NCI-H2081 (cell line): ENCODE measurements around the gene SHD.
A peak's percentile ranks its signal among the peaks of the same experiment; 100 is the strongest.
"Not testable (repeated sequence)": the region's sequence is repeated elsewhere in the genome, so short reads cannot be mapped to it uniquely, and the experiment has no call there.

Experiments
- DNase-seq, 2 experiments: peaks; one replicate each; lab custom pipeline; 2025; lab: John Stamatoyannopoulos, UW

SHD gene, protein sequence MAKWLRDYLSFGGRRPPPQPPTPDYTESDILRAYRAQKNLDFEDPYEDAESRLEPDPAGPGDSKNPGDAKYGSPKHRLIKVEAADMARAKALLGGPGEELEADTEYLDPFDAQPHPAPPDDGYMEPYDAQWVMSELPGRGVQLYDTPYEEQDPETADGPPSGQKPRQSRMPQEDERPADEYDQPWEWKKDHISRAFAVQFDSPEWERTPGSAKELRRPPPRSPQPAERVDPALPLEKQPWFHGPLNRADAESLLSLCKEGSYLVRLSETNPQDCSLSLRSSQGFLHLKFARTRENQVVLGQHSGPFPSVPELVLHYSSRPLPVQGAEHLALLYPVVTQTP

DNA sequence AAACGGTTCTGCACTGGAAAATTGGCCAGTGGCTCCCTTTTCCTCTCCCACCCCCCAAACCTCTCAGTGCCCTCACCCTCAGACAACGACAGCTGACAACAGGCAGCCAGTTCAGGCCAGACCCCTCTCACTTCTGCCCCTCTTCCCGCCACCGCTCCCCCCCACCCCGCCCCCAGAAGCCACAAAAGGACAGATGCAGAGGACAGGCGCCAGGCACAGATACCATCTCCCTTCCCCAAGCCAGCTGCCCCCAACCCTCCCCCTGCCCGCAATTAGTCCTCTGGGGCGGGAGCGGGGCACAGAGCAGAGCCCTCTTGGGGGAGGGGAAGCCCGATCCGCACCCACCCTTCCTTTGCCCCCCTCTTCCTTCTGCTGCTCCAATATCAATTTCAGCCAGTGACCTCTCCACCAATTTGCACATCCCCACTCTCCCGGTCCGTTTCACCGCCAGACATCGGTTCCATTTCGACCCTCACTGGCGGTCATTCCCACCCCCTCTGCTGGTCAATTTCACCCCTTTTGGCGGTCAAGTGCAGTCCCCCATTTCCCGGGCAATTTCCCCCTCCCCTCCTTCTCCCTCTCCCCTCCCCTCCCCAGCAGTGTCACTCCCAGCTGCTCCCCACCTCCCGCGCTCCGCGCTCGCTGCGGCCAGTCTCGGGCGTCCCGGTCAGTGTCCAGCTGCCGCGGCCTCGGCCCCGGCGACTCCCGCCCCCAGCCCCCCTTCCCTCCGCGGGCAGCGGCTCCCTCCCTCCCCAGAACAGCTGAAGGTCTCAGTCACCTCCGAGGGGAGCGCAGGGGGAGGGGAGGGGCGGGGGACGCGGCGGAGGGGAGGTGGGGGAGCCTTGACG, at the start of gene SHD:
TSS of gene SHD (plus strand) at position 848 of the 848 bp plus-strand sequence. CDS start 798 bp downstream, outside the sequence.
- no peak for DNase-seq

DNA sequence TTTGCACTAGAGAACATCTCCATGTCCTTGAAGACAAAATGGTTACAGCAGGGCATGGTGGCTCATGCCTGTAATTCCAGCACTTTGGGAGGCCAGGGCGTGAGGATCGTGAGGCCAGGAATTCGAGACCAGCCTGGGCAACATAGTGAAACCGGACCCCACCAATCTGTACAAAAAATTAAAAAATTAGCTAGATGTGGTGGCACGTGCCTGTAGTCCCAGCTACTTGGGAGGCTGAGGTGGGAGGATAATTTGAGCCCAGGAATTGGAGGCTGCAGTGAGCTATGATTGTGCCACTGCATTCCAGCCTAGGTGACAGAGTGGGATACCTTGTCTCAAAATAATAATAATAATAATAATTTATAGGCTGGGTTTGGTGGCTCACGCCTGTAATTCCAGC, 48.8 kb upstream of the SHD start:
- DNase-seq, result not testable (repeated sequence)

DNA sequence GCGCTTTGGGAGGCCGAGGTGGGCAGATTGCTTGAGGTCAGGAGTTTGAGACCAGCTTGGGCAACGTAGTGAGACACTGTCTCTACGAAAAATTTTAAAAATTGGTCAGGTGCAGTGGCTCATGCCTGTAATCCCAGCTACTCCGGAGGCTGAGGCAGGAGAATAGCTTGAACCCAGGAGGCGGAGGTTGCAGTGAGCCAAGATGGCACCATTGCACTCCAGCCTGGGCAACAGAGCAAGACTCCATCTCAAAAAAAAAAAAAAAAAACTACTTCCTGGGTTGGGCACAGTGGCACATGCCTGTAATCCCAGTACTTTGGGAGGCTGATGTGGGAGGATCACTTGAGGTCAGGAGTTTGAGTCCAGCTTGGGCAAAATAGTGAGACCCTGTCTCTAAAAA, 47.5 kb upstream of the SHD start:
- DNase-seq, result not testable (repeated sequence)

DNA sequence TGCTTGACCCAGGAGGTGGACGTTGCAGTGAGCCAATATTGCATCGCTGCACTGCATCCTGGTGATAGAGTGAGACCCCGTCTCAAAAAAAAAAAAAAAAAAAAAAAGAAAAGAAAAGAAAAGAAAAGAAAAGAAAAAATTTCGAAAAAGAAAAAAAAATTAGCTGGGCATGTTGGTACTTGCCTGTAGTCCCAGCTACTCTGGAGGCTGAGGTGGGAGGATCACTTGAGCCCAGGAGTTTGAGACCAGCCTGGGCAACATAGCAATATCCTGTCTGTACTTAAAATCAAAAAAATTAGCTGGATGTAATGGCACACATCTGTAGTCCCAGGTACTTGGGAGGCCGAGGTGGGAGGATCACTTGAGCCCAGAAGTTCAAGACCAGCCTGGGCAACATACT, 46.9 kb upstream of the SHD start:
- DNase-seq, result not testable (repeated sequence)

DNA sequence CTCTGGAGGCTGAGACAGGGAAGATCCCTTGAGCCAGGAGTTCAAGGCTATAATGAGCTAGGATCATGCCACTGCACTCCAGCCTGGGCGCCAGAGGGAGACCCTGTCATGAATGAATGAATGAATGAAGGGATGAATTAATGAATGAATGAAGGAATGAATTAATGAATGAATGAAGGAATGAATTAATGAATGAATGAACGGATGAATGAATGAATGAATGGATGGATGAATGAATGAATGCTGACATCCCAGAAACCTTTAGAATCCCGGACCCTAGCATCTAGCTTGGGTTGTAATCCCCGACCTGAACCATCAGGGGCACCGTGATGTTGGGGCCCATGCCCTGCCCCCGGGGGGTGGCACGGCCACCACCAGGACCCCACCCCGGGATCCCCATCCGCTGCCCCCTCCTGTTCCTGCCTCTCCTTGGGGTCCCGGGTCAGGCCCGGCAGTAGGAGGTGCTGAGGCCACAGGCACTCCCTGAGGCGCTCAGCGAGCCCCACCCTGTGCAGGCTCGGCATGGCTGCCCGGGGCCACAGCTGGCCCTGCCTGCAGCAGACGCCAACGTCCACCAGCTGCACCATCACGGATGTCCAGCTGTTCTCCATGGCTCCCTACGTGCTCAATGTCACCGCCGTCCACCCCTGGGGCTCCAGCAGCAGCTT, 46.3 kb upstream of the SHD start:
- no peak for DNase-seq

DNA sequence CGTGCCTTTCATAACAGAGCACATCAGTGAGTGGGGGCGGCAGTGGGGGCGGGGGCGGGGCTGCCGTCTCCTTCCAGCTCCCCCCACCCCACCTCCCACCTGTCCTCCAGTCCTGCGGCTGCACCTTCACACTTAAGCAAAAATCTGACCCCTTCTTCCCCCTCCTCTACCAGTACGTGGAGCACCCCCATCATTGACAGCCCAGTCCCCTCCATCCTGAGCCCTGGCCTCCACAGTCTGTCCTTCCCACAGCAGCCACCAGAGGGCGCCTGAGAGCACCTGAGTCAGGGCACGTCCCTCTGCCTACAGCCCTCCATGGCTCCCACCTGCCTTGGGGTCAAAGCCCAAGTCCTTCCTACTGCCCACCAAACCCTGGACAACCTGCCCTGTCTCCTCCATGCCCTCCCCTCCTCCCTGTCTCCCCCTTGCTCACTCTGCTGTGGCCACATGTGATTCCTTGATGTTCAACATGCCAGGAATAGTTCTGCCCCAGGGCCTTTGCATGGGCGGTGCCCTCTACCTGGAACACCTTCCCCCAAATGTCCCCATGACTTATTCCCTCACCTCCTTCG, 45.7 kb upstream of the SHD start:
- peak; percentile 25 for DNase-seq

DNA sequence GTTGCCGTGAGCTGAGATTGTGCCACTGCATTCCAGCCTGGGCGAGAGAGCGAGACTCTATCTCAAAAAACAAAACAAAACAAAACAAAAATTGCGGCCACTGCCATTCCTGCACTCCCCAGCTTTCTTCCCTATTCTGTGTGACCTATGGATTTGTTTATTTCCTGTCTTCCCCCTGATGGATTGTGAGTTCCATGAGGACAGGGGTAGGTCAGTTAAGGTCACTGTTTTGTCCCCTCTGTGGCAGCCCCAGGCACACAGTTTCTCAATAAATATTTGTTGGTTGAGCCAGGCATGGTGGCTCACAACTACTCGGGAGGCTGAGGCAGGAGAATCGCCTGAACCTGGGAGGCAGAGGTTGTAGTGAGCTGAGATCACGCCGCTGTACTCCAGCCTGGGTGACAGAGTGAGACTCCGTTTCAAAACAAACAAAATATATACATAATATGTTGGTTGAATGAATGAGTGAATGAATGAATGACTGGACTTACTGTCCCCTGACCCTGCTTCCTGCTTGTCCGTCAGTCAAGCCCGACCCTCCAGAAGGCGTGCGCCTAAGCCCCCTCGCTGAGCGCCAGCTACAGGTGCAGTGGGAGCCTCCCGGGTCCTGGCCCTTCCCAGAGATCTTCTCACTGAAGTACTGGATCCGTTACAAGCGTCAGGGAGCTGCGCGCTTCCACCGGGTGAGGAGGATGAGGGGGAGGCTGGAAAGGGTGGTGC, 44.8 kb upstream of the SHD start:
- no peak for DNase-seq

DNA sequence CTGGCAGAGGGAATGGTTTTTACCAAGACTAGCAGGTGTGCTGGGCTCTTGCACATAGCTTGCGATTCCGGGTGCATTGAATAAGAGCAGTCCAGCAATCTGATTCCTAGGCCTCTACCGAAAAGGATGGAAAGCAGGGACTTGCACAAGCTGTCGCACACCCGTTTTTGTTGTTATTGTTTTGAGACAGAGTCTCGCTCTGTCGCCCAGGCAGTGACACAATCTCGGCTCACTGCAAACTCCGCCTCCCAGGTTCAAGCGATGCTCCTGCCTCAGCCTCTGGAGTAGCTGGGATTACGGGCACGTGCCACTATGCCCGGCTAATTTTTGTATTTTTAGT, 44.2 kb upstream of the SHD start:
- no peak for DNase-seq

DNA sequence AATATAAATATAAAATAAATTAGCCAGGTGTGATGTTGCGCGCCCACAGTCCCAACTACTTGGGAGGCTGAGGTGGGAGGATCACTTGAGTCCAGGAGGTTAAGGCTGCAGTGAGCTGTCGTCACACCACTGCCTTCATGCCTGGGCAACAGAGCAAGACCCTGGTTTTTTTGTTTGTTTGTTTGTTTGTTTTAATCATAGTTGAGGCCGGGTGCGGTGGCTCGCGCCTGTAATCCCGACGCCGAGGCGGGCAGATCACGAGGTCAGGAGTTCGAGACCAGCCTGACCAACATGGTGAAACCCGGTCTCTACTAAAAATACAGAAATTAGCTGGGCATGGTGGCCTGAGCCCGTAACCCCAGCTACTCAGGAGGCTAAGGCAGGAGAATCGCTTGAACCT, 41.6 kb upstream of the SHD start:
- not testable (repeated sequence) for DNase-seq

DNA sequence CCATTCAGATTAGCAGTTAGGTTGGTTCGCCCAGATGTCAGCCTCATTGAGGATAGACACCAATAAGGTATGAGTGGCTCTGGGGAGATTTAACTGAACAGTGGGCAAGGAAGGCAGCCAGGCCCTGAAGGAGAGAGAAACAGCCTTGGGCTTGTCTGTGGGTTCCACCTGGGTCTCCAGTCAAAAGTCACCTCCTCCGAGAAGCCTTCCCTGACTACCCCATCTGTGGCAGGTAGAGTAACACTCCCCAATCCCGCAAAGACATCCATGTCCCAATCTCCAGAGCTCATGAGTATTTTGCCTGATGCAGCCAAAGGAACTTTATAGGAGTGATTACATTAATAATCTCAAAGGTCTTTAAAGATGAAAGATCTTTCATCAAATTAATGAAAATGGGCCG, 40.2 kb upstream of the SHD start:
- no peak for DNase-seq

DNA sequence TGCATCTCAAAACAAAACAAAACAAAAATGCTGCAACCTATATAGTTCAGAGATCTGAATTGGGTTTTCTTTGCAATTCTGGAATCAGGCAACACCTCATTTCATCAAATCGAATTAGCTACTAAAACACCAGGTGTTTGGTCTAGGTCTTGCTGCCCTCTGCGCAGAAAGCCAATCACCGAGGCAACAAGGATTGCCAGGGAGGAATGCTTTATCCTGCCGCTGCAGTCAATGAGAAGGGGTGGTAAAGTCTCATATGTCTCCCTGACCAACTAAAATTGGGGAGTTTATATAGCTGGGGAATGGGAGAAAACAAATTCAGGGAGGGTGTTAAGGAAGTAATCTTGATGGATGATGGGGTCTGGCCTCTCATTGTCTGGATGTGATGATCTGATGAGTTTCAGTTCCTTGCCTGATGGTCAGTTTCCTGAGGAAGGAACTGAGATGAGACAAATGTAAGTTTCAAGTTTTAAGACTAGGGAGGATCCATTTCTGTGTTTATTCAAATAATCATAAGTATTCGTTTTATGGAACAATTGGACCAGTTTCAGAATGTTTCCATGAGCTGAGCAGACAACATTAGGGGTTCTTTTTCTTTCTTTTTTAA, 37.1 kb upstream of the SHD start:
- no peak for DNase-seq

DNA sequence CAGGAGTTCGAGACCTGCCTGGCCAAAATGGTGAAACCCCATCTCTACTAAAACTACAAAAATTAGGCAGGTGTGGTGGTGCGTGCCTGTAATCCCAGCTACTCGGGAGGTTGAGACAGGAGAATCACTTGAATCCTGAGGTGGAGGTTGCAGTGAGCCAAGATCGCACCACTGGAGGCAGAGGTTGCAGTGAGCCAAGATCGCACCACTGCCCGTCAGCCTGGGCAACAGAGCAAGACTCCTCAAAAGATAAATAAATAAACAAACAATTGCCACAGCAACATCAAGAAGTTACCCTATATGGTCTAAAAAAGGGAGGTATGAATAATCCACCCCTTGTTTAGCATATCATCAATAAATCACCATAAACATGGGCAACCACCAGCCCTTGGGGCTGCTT, 33.1 kb upstream of the SHD start:
- not testable (repeated sequence) for DNase-seq

DNA sequence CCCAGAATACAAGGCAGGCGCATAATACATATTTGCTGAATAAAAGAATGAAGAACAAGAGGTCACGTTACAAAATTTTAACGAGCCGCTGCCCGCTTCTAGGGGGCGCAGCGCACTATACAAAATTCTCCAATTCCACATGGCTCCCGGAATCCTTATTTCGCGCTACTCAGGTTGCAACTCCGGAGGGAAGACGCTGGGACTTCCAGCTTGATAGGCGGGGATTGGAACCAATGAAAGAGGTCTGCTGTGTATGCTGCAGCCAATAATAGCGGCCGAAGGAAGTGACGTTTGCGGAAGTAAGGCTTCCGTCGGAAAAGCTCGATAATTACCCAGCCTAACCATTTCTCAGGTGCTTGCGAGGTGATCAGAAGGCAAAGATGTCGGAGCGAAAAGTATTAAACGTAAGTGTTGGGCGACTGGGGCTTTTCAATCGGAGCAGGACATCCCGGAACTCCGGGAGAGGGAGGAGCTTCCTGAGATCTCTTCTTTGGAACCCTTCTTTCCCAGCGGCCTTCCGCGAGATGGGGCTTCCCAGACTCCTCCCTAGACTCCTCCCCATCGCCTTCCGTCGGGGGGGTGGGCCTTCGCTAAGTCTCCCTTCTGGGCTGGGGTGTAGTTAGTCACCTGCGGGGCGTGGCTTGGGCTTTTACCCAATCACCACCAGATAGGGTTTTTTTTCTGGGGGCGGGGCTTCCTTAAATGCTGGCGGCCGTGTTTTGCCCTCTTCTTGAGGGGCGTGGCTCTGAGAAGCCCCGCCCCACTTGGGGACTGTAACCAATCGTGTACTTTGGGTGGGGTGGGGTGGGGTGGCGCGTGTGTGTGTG, 32.1 kb upstream of the SHD start, which contains the start of gene YJU2:
TSS of gene YJU2 (plus strand) at position 314 of the 827 bp plus-strand sequence. CDS start at position 381, 67 bp downstream.
- DNase-seq, result peak; percentile 98 to 100

DNA sequence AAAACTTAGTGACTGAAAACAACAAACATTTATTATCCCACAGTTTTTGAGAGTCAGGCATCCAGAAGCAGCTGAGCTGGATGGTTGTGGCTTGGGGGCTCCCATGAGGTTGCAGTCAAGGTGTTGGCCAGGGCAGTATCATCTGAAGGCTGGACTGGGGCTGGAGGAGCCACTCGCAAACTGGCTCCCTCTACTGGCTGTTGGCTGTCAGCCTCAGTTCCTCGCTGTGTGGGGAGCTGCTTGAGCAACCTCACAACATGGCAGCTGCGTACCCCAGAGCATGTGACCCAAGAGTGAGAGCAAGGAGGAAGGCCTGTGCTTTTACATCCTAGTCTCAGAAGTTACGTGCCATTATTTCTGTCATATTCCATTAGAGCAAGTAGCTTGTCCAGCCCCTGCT, 22.5 kb upstream of the SHD start:
- no peak for DNase-seq

DNA sequence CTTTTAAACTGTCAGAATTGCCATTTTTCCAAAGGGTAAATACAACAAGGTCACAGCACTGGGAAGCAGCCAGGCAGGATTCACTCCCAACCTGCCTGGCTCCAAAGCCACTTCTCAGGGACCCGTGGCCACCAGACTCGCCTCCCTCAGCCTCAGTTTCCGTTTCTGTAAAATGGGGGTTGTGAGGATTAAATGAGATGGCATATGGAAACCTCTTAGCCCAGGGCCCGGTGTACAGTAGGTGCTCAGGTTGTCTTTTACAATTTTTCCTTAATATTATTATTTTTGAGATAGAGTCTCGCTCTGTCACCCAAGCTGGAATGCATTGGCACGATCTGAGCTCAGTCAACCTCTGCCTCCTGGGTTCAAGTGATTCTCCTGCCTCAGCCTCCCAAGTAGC, 22.0 kb upstream of the SHD start:
- DNase-seq, result no peak

DNA sequence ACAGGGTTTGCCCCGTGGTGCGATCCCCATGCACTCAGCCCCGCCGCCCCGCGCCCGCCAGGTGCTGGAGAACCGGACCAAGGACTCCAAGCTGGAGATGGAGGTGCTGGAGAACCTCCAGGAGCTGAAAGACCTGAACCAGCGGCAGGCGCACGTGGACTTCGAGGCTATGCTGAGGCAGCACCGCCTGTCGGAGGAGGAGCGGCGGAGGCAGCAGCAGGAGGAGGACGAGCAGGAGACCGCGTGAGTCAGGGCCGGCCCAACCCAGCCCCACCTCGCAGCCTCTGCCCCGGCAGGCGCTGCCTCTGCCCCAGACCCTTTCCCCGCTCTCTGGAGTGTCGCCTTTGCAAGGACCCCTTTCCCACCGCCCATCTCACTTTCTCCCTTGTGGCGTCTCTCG, 20.9 kb upstream of the SHD start:
- no peak for DNase-seq

DNA sequence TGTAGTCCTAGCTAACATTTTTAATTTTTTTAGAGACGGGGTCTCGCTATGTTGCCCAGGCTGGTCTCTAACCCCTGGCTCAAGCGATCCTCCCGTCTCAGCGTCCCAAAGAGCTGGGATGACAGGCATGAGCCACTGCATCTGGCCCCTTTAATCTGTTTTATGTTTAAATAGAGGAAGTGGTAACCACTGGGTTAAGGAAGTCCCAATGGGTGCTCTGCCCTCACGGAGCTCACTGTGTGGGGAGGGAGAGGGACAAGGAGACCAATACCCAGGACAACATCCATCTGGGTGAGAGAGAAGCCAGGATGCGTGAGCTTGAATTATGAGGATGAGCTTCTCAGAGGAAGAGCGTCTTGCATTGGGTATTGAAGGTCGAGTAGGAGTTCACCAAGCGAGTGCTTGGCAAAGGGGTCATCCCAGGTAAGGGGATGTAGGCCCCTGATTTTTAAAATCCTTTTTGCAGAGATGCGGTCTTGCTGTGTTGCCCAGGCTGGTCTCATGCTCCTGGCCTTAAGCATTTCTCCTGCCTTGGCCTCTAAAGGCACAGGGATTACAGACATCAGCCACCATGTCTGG, 18.4 kb upstream of the SHD start:
- DNase-seq, result no peak

DNA sequence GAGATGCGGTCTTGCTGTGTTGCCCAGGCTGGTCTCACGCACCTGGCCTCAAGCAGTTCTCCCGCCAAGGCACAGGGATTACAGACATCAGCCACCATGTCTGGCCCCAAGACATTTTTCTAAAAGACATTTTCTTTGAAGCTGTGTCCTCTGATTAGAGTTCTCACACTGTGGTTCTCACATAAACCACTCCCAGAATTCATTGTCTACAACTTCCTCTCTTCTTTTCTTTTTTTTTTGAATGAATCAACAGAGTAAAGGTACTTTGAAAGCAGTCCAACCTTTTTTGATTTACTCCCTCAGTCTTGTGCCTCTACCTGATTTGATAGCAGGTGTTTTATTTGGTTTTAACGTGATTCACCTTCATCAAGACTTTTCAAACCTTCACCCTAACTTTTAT, 14.3 kb upstream of the SHD start:
- DNase-seq, result no peak

DNA sequence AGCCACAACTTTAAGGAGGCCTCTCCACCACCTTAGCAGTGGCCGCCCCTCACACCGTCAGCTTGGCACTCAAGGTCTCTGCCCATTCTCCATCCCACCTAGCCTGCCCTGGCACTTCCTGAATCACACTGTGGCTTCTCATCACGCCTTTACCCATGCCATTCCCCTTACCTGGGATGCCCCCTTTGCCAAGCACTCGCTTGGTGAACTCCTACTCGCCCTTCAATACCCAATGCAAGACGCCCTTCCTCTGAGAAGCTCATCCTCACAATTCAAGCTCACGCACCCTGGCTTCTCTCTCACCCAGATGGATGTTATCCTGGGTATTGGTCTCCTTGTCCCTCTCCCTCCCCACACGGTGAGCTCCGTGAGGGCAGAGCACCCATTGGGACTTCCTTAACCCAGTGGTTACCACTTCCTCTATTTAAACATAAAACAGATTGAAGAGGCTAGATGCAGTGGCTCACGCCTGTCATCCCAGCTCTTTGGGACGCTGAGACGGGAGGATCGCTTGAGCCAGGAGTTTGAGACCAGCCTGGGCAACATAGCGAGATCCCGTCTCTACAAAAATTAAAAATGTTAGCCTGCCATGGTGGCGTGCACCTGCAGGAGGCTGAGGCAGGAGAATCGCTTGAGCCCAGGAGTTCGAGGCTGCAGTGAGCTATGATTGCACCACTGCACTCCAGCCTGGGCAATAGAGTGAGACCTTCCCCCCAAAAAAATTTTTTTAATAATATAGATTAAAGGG, 12.6 kb upstream of the SHD start:
- DNase-seq, result no peak
